Skeletal muscle satellite cell (primary cell): ENCODE results near the gene TAF12.
"Not testable (repeated sequence)": the region's sequence is repeated elsewhere in the genome, so short reads cannot be mapped to it uniquely, and the experiment has no call there.

Experiments
- H3K27me3 ChIP-seq: 2 replicates; pipeline ENCODE4 v1.7.0; 2013; ENCODE audit warnings: low read length; ENCODE audit not compliant: control insufficient read depth, insufficient read depth
- H3K36me3 ChIP-seq: 2 replicates; pipeline ENCODE4 v1.7.0; 2013; ENCODE audit warnings: mild to moderate bottlenecking, control low read depth, low read length; ENCODE audit not compliant: insufficient read depth
- H3K4me1 ChIP-seq: 2 replicates; pipeline ENCODE4 v1.7.0; 2013; ENCODE audit warnings: low read length; ENCODE audit not compliant: control insufficient read depth, insufficient read depth
- H3K4me2 ChIP-seq: 2 replicates; pipeline ENCODE4 v1.7.0; 2013; ENCODE audit warnings: mild to moderate bottlenecking, low read length
- H3K4me3 ChIP-seq: 2 replicates; pipeline ENCODE4 v1.7.0; 2013; ENCODE audit warnings: low read length
- H3K9ac ChIP-seq: 2 replicates; pipeline ENCODE4 v1.7.0; 2013; ENCODE audit warnings: mild to moderate bottlenecking, low read depth, low read length, moderate library complexity
- H3K9me3 ChIP-seq: replicated peaks from 2 replicates; pipeline ENCODE4 v1.7.0; 2013; ENCODE audit warnings: mild to moderate bottlenecking, control low read depth, low read length

Gene TAF12

GRCh38 chr1:28663871-28664470 is 21.1 kb upstream of the TAF12 start:
- Histone ChIP-seq H3K9ac (no peak overlapping the region), H3K36me3 (no peaks in the 10 kb centered on the region), H3K27me3 (no peaks in the 10 kb centered on the region), H3K4me1 (peaks cover 8% of the 10 kb centered on the region), H3K4me2 (no peak overlapping the region), H3K4me3 (no peak overlapping the region), H3K9me3 (no peaks in the 10 kb centered on the region)

- no peak overlapping the region for H3K4me2 ChIP-seq
- H3K9ac ChIP-seq, result no peak overlapping the region
- H3K36me3 ChIP-seq, result no peaks in the 10 kb centered on the region
- H3K4me3 ChIP-seq, result no peak overlapping the region
- no peaks in the 10 kb centered on the region for H3K4me1 ChIP-seq
- no peaks in the 10 kb centered on the region for H3K27me3 ChIP-seq
- H3K9me3 ChIP-seq, result no peaks in the 10 kb centered on the region
Observed at GRCh38 chr1:28656335-28656734, 13.5 kb upstream of the TAF12 start.

GRCh38 chr1:28655448-28656311 is 12.8 kb upstream of the TAF12 start:
- not testable (repeated sequence) for H3K4me3 ChIP-seq, H3K4me1 ChIP-seq, H3K9me3 ChIP-seq, H3K4me2 ChIP-seq, H3K27me3 ChIP-seq, H3K36me3 ChIP-seq, H3K9ac ChIP-seq

- not testable (repeated sequence) for H3K9me3 ChIP-seq, H3K4me3 ChIP-seq, H3K4me2 ChIP-seq, H3K4me1 ChIP-seq, H3K27me3 ChIP-seq, H3K36me3 ChIP-seq, H3K9ac ChIP-seq
Observed at GRCh38 chr1:28653870-28654269, 11.0 kb upstream of the TAF12 start.

GRCh38 chr1:28653063-28653462 is 10.2 kb upstream of the TAF12 start:
- H3K4me3 ChIP-seq, H3K9ac ChIP-seq, H3K9me3 ChIP-seq, H3K4me2 ChIP-seq, H3K27me3 ChIP-seq, H3K4me1 ChIP-seq, H3K36me3 ChIP-seq: not testable (repeated sequence)

GRCh38 chr1:28648474-28649198 is 5.8 kb upstream of the TAF12 start, which contains the start of gene RNU11:
Gene RNU11 (plus strand): TSS chr1:28648600.
- Histone ChIP-seq H3K9me3 (no peaks in the 10 kb centered on the region), H3K4me3 (peak within 1 kb of the TSS; percentile 65), H3K36me3 (no peaks in the 10 kb centered on the region), H3K4me1 (peaks cover 17% of the 10 kb centered on the region), H3K9ac (peak within 1 kb of the TSS; percentile 82), H3K4me2 (peak within 1 kb of the TSS; percentile 81), H3K27me3 (no peaks in the 10 kb centered on the region)

- no peaks in the 10 kb centered on the region for H3K9me3 ChIP-seq
- H3K4me1 ChIP-seq, result peaks cover 19% of the 10 kb centered on the region
- H3K4me3 ChIP-seq, result peak overlapping the region; percentile 65
- peak overlapping the region; percentile 82 for H3K9ac ChIP-seq
- no peaks in the 10 kb centered on the region for H3K36me3 ChIP-seq
- H3K27me3 ChIP-seq, result no peaks in the 10 kb centered on the region
- H3K4me2 ChIP-seq, result peak overlapping the region; percentile 81
Observed at GRCh38 chr1:28648008-28648473, 5.2 kb upstream of the TAF12 start.

GRCh38 chr1:28646040-28646439 is 3.2 kb upstream of the TAF12 start:
- H3K27me3 ChIP-seq, result no peaks in the 10 kb centered on the region
- H3K4me3 ChIP-seq, result no peak overlapping the region
- H3K9me3 ChIP-seq, result no peaks in the 10 kb centered on the region
- H3K4me1 ChIP-seq, result peaks cover 25% of the 10 kb centered on the region
- no peak overlapping the region for H3K9ac ChIP-seq
- no peak overlapping the region for H3K4me2 ChIP-seq
- H3K36me3 ChIP-seq, result no peaks in the 10 kb centered on the region

GRCh38 chr1:28645406-28645805 is 2.5 kb upstream of the TAF12 start:
- not testable (repeated sequence) for H3K36me3 ChIP-seq, H3K4me2 ChIP-seq, H3K4me3 ChIP-seq, H3K9me3 ChIP-seq, H3K27me3 ChIP-seq, H3K9ac ChIP-seq
- peaks cover 25% of the 10 kb centered on the region for H3K4me1 ChIP-seq

- Histone ChIP-seq H3K4me2 (peak overlapping the region; percentile 87), H3K36me3 (no peaks in the 10 kb centered on the region), H3K27me3 (no peaks in the 10 kb centered on the region), H3K9ac (peak overlapping the region; percentile 92), H3K4me1 (peaks cover 25% of the 10 kb centered on the region), H3K9me3 (no peaks in the 10 kb centered on the region), H3K4me3 (peak overlapping the region; percentile 50)
Observed at GRCh38 chr1:28644494-28644893, 1.6 kb upstream of the TAF12 start.

GRCh38 chr1:28642056-28642846 is 616 bp downstream of the TAF12 start:
- peak overlapping the region; percentile 87 for H3K4me2 ChIP-seq
- no peaks in the 10 kb centered on the region for H3K36me3 ChIP-seq
- H3K9me3 ChIP-seq, result no peaks in the 10 kb centered on the region
- peaks cover 15% of the 10 kb centered on the region for H3K4me1 ChIP-seq
- peak overlapping the region; percentile 92 for H3K9ac ChIP-seq
- no peaks in the 10 kb centered on the region for H3K27me3 ChIP-seq
- H3K4me3 ChIP-seq, result peak overlapping the region; percentile 87
